GM12865 (cell line): ENCODE data around the gene MAD2L1BP.

Experiments used
- DNase-seq: peaks from one replicate; pipeline ENCODE4 v3.0.0; 2010; ENCODE audit warnings: low read depth
- H3K4me3 ChIP-seq: 2 replicates; pipeline ENCODE4 v1.5.1; 2011; ENCODE audit warnings: mild to moderate bottlenecking, low read depth, low read length, control low read depth
- TF ChIP-seq, protein P1 (sequence below): IDR thresholded peaks from 2 replicates; pipeline ENCODE4 v1.5.1; 2011; ENCODE audit warnings: low read length, control low read depth, low read depth, inconsistent platforms; ENCODE audit not compliant: insufficient read depth; ENCODE audit errors: missing control alignments

MAD2L1BP gene

DNA sequence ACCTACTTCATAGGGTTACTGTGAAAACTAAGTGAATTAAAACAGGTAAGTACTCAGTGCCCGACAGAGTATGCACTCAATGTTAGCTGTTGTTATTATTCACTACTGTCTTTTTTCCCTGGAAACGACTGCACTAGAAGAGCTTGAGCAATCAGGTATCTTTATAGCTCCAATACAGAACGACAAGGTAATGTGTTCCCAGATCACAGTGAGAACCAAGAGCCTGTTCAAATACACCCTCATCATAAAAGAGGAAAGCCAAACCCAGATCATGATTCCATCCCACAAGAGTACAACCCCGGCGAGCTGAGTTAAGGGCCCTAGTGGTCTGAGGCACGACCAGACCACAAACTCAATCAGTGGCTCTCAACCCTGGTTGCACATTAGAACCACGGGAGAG, 42.1 kb downstream of the MAD2L1BP start:
- TF ChIP-seq, protein P1, sequence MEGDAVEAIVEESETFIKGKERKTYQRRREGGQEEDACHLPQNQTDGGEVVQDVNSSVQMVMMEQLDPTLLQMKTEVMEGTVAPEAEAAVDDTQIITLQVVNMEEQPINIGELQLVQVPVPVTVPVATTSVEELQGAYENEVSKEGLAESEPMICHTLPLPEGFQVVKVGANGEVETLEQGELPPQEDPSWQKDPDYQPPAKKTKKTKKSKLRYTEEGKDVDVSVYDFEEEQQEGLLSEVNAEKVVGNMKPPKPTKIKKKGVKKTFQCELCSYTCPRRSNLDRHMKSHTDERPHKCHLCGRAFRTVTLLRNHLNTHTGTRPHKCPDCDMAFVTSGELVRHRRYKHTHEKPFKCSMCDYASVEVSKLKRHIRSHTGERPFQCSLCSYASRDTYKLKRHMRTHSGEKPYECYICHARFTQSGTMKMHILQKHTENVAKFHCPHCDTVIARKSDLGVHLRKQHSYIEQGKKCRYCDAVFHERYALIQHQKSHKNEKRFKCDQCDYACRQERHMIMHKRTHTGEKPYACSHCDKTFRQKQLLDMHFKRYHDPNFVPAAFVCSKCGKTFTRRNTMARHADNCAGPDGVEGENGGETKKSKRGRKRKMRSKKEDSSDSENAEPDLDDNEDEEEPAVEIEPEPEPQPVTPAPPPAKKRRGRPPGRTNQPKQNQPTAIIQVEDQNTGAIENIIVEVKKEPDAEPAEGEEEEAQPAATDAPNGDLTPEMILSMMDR: no peak
- no peak overlapping the region for H3K4me3 ChIP-seq

DNA sequence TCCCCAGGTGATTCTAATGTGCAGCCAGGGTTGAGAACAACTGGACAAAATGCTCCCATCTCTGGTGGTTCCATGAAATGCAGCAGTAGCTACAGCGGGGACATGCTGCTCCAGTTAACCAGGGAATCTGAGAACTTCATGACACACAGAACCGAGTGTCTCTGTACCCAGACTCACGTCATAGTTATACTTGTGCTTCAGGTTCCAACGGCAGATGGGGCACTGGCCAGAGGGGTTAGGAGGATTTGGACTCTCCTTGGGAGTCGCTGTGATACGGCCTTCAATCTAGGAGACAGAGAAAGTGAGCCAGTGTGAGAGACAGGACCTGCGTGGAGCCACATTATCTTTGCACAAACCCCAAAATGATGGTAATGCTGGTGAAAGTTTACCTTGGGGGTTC, 42.7 kb downstream of the MAD2L1BP start:
- TF ChIP-seq, protein P1: no peak
- DNase-seq: no peak
- no peak overlapping the region for H3K4me3 ChIP-seq

More for the DNA sequence above, 42.1 kb downstream of the MAD2L1BP start:
- DNase-seq: no peak

DNA sequence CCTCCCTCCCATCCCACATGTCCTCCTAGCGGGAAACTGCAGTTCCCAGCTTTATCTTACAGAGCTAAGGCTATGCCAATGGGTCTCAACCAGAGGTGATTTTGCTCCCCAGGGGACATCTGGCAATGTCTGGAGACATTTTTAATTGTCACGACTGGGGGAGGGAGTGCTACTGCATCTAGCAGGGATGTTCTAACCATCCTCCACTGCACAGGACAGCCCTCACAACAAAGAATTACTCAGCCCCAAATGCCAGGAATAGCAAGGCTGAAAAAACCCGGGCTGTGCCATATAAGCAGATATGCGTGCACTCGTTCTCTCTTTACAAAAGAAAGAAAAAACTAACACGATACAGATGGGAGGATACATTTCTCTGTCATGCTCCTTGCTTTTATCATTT, 43.4 kb downstream of the MAD2L1BP start:
- no peak for DNase-seq
- TF ChIP-seq, protein P1: no peak
- H3K4me3 ChIP-seq: no peak overlapping the region

DNA sequence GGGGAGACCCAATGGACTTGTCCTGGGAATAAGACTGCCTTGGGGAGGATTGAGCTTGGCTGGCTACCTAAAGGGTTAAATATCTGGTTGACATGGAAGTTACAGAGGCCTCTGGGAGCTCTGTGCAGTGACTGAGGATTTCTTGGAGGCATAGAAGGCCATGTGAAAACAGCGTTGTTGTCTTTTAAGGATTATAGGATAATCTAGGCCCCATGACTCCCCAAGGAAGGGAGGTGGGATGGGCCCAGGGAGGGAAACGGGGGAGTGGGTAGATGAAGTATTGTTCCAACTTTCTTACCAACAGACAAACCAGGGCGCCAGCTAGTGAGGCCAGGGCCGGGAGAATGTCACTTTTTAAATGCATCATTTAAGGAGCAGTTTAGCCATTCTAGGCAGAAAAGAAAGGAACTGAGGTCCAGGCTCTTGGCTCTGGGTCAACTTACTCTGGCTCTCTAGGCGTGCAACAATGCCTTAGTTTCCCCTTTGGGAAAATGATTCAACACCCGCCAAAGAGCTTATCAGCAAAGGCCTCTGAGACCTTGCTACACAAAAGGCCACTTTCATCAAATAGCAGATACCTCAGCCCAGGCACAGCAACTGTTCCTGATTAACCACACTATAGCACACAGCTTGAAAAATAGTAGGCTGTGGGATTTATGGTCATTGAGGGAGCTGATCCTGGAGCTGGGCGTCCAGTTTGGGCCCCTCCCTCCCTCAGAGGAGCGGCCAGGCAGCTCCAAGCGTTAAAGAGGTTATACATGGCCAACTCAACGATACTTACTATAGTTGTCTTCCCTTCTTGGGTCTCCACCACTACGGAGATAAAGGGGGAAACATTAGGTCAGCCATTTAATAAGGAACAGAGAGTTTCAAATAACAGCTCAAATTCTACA, 44.9 kb downstream of the MAD2L1BP start:
- TF ChIP-seq, protein P1: no peak
- no peak overlapping the region for H3K4me3 ChIP-seq
- no peak for DNase-seq

DNA sequence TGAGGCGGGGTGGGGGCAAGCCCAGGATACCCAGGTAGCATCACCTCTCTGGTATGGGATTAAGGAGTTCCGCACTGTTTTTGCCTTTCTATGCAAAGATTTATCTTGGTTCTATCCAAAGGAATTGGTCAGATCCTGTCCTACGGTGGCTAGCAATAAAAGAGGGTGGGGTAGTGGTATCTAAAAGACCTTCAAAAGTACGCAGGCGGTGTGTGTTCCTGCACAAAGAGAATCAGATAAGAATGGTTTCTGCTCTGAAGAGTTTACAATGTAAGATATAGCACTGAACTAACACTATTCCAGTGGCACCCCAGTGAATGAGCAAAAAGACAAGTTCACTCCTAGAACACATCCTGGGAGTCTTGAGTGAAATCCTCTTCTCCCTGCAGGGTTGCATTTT, 45.7 kb downstream of the MAD2L1BP start:
- no peak overlapping the region for H3K4me3 ChIP-seq
- TF ChIP-seq, protein P1: no peak
- DNase-seq: no peak

- TF ChIP-seq, protein P1: no peak
- no peak overlapping the region for H3K4me3 ChIP-seq
- DNase-seq: no peak
Measured at GRCh38 chr6:43682724-43683429, 47.2 kb downstream of the MAD2L1BP start.
